ENCODE results near the gene NBPF3. TPM values are rescaled to one million over a fixed set of nuclear protein-coding genes. Genes with fewer than 3 reads are reported as not detected.

Gene NBPF3
- total RNA-seq, 1 experiment from 2014 or later: 17.3 TPM

DNA sequence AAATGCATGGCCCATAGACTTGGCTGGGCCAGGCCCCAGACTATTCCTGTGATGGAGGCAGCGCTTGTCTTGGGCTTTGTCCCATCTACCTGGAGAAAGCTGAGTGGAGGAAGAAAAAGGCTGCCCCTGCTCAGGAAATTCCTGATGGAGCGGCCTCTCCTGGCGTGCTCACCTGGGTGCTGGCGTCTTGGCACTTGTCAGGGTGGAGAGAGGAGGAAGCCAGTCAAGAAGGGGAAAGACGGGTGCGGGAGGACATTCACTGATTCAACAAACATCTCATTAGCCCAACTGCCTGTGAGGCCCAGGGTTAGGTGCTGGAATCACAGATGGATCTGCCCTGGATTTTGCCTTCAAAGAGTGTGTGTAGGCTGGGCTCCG, 85.4 kb downstream of the NBPF3 start:
- H3K9me2 ChIP-seq (ENCODE audit: insufficient read depth): no peaks in the 10 kb centered on the region
- H3K36me3 ChIP-seq (ENCODE audit: control insufficient read depth in 1 of 2, insufficient read depth in 2 of 2, low read length in 2 of 2): no peaks in the 10 kb centered on the region
- DNase-seq (ENCODE audit: low read depth, low spot score) (no peak), ATAC-seq (no peak)
- no TSS peak for BruUV-seq (replicated peaks)
- intact Hi-C loops (cut with micrococcal nuclease): no loop called here
- no peak overlapping the region for H3K4me3 ChIP-seq (replicated peaks in 1 of 2; ENCODE audit: low read depth in 1 of 2, low read length in 2 of 2)
- no peak for TF ChIP-seq CBX3 (IDR thresholded peaks at IDR 0.05; ENCODE audit: low read depth)
- TF ChIP-seq, protein P1, sequence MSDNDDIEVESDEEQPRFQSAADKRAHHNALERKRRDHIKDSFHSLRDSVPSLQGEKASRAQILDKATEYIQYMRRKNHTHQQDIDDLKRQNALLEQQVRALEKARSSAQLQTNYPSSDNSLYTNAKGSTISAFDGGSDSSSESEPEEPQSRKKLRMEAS (IDR thresholded peaks at IDR 0.05): no peak
- TF ChIP-seq, protein P2, sequence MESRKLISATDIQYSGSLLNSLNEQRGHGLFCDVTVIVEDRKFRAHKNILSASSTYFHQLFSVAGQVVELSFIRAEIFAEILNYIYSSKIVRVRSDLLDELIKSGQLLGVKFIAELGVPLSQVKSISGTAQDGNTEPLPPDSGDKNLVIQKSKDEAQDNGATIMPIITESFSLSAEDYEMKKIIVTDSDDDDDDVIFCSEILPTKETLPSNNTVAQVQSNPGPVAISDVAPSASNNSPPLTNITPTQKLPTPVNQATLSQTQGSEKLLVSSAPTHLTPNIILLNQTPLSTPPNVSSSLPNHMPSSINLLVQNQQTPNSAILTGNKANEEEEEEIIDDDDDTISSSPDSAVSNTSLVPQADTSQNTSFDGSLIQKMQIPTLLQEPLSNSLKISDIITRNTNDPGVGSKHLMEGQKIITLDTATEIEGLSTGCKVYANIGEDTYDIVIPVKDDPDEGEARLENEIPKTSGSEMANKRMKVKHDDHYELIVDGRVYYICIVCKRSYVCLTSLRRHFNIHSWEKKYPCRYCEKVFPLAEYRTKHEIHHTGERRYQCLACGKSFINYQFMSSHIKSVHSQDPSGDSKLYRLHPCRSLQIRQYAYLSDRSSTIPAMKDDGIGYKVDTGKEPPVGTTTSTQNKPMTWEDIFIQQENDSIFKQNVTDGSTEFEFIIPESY (IDR thresholded peaks at IDR 0.05; ENCODE audit: extremely low read depth, insufficient replicate concordance, low read length): no peak
- no peak for TF ChIP-seq TCF7L2 (IDR thresholded peaks at IDR 0.05; ENCODE audit: borderline replicate concordance, extremely low read depth, insufficient read depth, insufficient read length)
- TF ChIP-seq, protein P3, sequence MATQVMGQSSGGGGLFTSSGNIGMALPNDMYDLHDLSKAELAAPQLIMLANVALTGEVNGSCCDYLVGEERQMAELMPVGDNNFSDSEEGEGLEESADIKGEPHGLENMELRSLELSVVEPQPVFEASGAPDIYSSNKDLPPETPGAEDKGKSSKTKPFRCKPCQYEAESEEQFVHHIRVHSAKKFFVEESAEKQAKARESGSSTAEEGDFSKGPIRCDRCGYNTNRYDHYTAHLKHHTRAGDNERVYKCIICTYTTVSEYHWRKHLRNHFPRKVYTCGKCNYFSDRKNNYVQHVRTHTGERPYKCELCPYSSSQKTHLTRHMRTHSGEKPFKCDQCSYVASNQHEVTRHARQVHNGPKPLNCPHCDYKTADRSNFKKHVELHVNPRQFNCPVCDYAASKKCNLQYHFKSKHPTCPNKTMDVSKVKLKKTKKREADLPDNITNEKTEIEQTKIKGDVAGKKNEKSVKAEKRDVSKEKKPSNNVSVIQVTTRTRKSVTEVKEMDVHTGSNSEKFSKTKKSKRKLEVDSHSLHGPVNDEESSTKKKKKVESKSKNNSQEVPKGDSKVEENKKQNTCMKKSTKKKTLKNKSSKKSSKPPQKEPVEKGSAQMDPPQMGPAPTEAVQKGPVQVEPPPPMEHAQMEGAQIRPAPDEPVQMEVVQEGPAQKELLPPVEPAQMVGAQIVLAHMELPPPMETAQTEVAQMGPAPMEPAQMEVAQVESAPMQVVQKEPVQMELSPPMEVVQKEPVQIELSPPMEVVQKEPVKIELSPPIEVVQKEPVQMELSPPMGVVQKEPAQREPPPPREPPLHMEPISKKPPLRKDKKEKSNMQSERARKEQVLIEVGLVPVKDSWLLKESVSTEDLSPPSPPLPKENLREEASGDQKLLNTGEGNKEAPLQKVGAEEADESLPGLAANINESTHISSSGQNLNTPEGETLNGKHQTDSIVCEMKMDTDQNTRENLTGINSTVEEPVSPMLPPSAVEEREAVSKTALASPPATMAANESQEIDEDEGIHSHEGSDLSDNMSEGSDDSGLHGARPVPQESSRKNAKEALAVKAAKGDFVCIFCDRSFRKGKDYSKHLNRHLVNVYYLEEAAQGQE (IDR thresholded peaks at IDR 0.05; ENCODE audit: low read depth): no peak
- no peak for TF ChIP-seq SP1 (IDR thresholded peaks at IDR 0.05; ENCODE audit: low read depth)
- TF ChIP-seq CEBPB (IDR thresholded peaks at IDR 0.05; ENCODE audit: low read depth): no peak
- no peak overlapping the region for H3K9ac ChIP-seq (ENCODE audit: low read length)
- CTCF ChIA-PET: no interaction called here
- RAD21 ChIA-PET (ENCODE audit: low non-redundant PET in 1 of 2, low total read pairs in 2 of 2, uncharacterized antibody in 2 of 2, unreplicated experiment in 2 of 2): no interaction called here
- no peak overlapping the region for H2AFZ ChIP-seq (ENCODE audit: low read depth, low read length, poor library complexity, severe bottlenecking)
- no peaks in the 10 kb centered on the region for H3K9me3 ChIP-seq (ENCODE audit: control insufficient read depth in 1 of 2, insufficient read depth in 1 of 2, low read depth in 1 of 2, low read length in 2 of 2)
- H3K4me2 ChIP-seq (ENCODE audit: low read length): no peak overlapping the region
- no peaks in the 10 kb centered on the region for H3K79me2 ChIP-seq (ENCODE audit: insufficient read depth, low read length)
- POLR2A ChIA-PET: no interaction called here
- peaks cover 0 to 10% of the 10 kb centered on the region in 2 experiments; a peak in 2 of 4 replicates for H3K4me1 ChIP-seq (ENCODE audit: control insufficient read depth in 1 of 2, insufficient read depth in 2 of 2, low read length in 2 of 2)
- H3K27ac ChIP-seq (ENCODE audit: low read depth, low read length): no peak overlapping the region
- H3K27me3 ChIP-seq (ENCODE audit: insufficient read depth, low read length): 0 out of 2 replicates have a peak, but pooled peaks cover 3% of the 10 kb centered on the region
- H4K20me1 ChIP-seq (ENCODE audit: insufficient read depth): no peaks in the 10 kb centered on the region
